GM12865 (cell line): Measurements from ENCODE around the gene AMOTL1.

ENCODE experiments used
- DNase-seq: peaks from one replicate; pipeline ENCODE4 v3.0.0; 2010; ENCODE audit warnings: low read depth
- H3K4me3 ChIP-seq: 2 replicates; pipeline ENCODE4 v1.5.1; 2011; ENCODE audit warnings: mild to moderate bottlenecking, low read depth, low read length, control low read depth
- CTCF ChIP-seq: IDR thresholded peaks from 2 replicates; pipeline ENCODE4 v1.5.1; 2011; ENCODE audit warnings: low read length, control low read depth, low read depth, inconsistent platforms; ENCODE audit not compliant: insufficient read depth; ENCODE audit errors: missing control alignments

AMOTL1 gene

DNA sequence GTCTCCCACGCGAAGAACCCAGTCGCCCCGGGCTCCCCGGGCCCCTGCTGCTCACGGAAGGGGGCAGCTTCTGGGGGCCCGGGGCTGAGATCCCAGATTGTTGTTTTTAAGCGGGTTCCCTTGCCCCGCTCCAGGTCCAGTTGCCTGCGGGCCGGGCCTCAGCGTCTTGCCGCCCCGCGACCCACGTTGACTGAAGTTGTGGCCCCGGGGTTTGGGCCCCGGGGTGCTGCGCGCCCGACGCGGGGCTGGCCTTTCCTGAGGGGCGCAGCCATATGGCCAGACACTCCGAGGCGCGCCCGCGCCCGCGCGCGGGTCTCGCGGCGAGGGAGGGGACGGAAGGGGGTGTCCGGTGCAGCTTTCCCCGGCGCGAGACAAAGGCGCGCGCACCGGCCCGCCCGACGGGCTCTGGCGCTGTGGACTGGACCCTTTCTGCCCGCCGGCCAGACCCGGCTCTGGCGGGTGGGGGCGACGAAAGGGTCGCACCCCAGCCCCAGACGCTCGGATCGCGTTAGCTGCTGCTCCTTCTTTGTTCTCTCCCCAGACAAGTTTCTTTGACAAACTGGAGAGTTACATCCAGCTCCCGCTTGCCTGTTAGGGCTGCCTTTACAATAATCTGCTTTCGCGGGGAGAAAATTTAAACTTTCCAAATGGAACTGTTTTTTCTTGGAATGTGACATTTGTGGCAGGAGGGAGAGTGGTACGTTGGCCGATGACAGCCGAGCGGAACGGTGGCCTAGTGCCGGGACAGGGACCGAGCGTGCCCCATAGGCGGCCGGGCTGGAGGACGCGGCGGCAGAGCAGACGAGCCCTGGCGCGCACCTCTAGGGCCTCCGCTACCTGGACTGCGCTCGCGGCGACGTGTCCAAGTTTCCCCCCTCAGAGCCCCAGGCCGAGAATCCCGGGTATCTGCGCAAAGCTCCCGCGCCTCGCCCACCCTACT lies 716 bp downstream of the AMOTL1 start:
- TF ChIP-seq CTCF = no peak
- DNase-seq = no peak
- H3K4me3 ChIP-seq = no peak overlapping the region

GRCh38 chr11:94769880-94770279 lies 1.7 kb downstream of the AMOTL1 start:
- no peak for DNase-seq
- no peak overlapping the region for H3K4me3 ChIP-seq
- no peak for TF ChIP-seq CTCF

- no peak for DNase-seq
- no peak overlapping the region for H3K4me3 ChIP-seq
- no peak for TF ChIP-seq CTCF
These were observed 2.5 kb downstream of the AMOTL1 start for GRCh38 chr11:94770563-94771120.

GRCh38 chr11:94771390-94771789 lies 3.2 kb downstream of the AMOTL1 start:
- no peak for TF ChIP-seq CTCF
- no peak for DNase-seq
- H3K4me3 ChIP-seq = no peak overlapping the region

DNA sequence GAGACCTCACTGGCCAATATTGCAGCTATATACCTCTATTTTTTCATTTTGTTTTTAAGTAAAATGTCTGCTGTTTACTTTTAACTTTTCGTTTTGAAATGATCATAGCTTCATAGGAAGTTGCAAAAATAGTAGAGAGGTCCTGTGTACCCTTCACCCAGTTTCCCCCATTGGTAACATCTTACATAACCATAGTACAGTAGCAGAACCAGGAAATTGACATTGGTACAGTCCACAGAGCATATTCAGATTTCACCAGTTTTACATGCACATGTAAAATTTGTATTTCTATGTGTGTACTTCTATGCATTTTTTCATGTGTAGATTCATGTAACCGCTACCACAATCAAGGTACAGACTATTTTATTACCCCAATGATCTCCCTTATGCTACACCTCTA lies 3.8 kb downstream of the AMOTL1 start:
- TF ChIP-seq CTCF = no peak
- no peak for DNase-seq

GRCh38 chr11:94773842-94774241 lies 5.7 kb downstream of the AMOTL1 start:
- no peak overlapping the region for H3K4me3 ChIP-seq
- no peak for DNase-seq
- TF ChIP-seq CTCF = no peak

More for the DNA sequence above, 3.8 kb downstream of the AMOTL1 start:
- H3K4me3 ChIP-seq = no peak overlapping the region
